ENCODE data around the gene PSMD9.

DNA sequence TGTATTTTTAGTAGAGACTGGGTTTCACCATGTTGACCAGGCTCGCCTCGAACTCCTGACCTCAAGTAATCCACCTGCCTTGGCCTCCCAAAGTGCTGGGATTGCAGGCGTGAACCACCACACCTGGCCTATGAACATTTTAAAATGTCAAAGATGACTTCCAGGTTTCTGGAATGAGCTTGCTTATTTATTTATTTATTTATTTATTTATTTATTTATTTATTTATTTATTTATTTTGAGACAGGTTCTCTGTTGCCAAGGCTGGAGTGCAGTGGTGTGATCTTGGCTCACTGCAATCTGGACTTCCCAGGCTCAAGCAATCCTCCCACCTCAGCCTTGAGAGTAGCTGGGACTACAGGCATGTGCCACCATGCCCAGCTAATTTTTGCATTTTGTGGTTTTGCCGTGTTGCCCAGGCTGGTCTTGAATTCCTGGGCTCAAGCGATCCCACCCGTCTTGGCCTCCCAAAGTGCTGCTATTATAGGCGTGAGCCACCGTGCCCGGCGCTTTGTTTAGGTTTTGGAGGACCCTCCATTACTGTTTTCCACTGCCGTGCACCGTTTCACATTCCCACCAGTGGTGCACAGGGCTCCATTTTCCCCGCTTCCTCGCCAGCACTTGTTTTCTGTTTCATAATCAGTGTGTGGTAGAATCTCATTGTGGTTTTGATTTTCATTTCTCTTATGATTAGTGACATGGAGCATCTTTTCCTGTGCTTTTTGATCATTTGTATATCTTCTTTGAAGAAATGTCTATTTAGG, 23.4 kb downstream of the PSMD9 start:
- TF ChIP-seq, protein P1, sequence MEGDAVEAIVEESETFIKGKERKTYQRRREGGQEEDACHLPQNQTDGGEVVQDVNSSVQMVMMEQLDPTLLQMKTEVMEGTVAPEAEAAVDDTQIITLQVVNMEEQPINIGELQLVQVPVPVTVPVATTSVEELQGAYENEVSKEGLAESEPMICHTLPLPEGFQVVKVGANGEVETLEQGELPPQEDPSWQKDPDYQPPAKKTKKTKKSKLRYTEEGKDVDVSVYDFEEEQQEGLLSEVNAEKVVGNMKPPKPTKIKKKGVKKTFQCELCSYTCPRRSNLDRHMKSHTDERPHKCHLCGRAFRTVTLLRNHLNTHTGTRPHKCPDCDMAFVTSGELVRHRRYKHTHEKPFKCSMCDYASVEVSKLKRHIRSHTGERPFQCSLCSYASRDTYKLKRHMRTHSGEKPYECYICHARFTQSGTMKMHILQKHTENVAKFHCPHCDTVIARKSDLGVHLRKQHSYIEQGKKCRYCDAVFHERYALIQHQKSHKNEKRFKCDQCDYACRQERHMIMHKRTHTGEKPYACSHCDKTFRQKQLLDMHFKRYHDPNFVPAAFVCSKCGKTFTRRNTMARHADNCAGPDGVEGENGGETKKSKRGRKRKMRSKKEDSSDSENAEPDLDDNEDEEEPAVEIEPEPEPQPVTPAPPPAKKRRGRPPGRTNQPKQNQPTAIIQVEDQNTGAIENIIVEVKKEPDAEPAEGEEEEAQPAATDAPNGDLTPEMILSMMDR (IDR thresholded peaks at IDR 0.05; ENCODE audit: poor library complexity), result no peak
- no peak for TF ChIP-seq EZH2phosphoT487 (IDR thresholded peaks at IDR 0.05; ENCODE audit: low read depth, severe bottlenecking, unreplicated experiment)
- TF ChIP-seq EZH2 (IDR thresholded peaks at IDR 0.05; ENCODE audit: borderline replicate concordance), result no peak

All from hepatocyte (in vitro differentiated cells).